Small intestine (tissue), 16 donors: Measurements from ENCODE around the gene ITSN1. TPM values are rescaled to one million over a fixed set of nuclear protein-coding genes. Genes with fewer than 3 reads are reported as not detected.
A peak's percentile ranks its signal among the peaks of the same experiment; 100 is the strongest.
"Not testable (repeated sequence)": the region's sequence is repeated elsewhere in the genome, so short reads cannot be mapped to it uniquely, and the experiment has no call there.

Experiments
- DNase-seq, 2 donors: peaks; one replicate each; pipeline versions ENCODE4 v3.0.0 to v3.0.0-alpha.2; 2013
- FAIRE-seq: peaks from 2 replicates; lab custom pipeline; 2012; peaks lifted over from hg19 to GRCh38; lab: Jason Lieb, UNC
- H3K27ac ChIP-seq, 3 donors: one replicate each; pipeline ENCODE4 v1.5.1; 2013; ENCODE audit warnings: low read length in 2 of 3, mild to moderate bottlenecking in 2 of 3, control low read depth in 1 of 3, inconsistent platforms in 1 of 3, low read depth in 1 of 3, moderate library complexity in 1 of 3
- H3K27me3 ChIP-seq, 3 donors: one replicate each; pipeline ENCODE4 v1.6.1; 2013; ENCODE audit warnings: low read length in 3 of 3, inconsistent platforms in 1 of 3; ENCODE audit not compliant: control insufficient read depth in 3 of 3, insufficient read depth in 3 of 3
- H3K36me3 ChIP-seq, 3 donors: one replicate each; pipeline ENCODE4 v1.6.1; 2013; ENCODE audit warnings: low read length in 3 of 3, inconsistent platforms in 1 of 3, low read depth in 1 of 3, mild to moderate bottlenecking in 1 of 3, moderate library complexity in 1 of 3; ENCODE audit not compliant: control insufficient read depth in 3 of 3, insufficient read depth in 2 of 3
- H3K4me1 ChIP-seq, 3 donors: one replicate each; pipeline ENCODE4 v1.6.1; 2013; ENCODE audit warnings: low read length in 2 of 3, inconsistent platforms in 1 of 3, low read depth in 1 of 3, mild to moderate bottlenecking in 1 of 3, moderate library complexity in 1 of 3; ENCODE audit not compliant: control insufficient read depth in 3 of 3, insufficient read depth in 2 of 3
- H3K4me3 ChIP-seq, 3 donors: one replicate each; pipeline ENCODE4 v1.5.1; 2013; ENCODE audit warnings: low read length in 3 of 3, control low read depth in 1 of 3, inconsistent platforms in 1 of 3, low read depth in 1 of 3, mild to moderate bottlenecking in 1 of 3, moderate library complexity in 1 of 3
- H3K9me3 ChIP-seq, 2 donors: one replicate each; pipeline ENCODE4 v1.6.1; 2013; ENCODE audit warnings: low read depth in 1 of 2, low read length in 1 of 2; ENCODE audit not compliant: control insufficient read depth in 2 of 2, insufficient read depth in 1 of 2
- WGBS, 3 donors: extraction: QIAGEN DNeasy Blood & Tissue Kit; methylation state at CpG; one replicate each; pipeline ENCODE4 v1.1.7; 2013; 5-methylcytosine and 5-hydroxymethylcytosine counted together
- long read RNA-seq, 10 donors: transcript quantifications; one replicate each; lab custom pipeline, GENCODE V29; 2026
- polyA plus RNA-seq, 4 donors: library from polyadenylated mRNA; stranded (reverse) in 3 of 4; unstranded in 1 of 4; fragments of 200-250 nt in 3 of 4; fragments of 120-200 nt in 1 of 4; gene quantifications; one replicate each; pipeline versions ENCODE4 v1.2.1 to v1.2.3, GENCODE V29; 2013
- donor health status: healthy with polysubstance abuse.
- donor health status: control.
- donor health status: control.
- donor health status: Bipolar disorder and iron deficiency.
- donor health status: healthy.

Gene ITSN1
- polyA plus RNA-seq: 10 to 100 TPM; 10.5 to 38.0 (median 21.1) TPM
- long read RNA-seq, donor 1, partial matches to known transcripts: 0 of 2 reads
- long read RNA-seq, donor 1, other reads (novel, unspliced or antisense): 0 of 2 reads
- long read RNA-seq, donor 2: 0 reads
- long read RNA-seq, donor 3, partial matches to known transcripts: 11 of 12 reads
- long read RNA-seq, donor 3, other reads (novel, unspliced or antisense): 0 of 12 reads
- long read RNA-seq, donor 4: 0 reads
- long read RNA-seq, donor 5, full-length matches to known transcripts: 1 of 1 reads
- long read RNA-seq, donor 5, partial matches to known transcripts: 0 of 1 reads
- long read RNA-seq, donor 5, other reads (novel, unspliced or antisense): 0 of 1 reads
- long read RNA-seq, donor 6: 0 reads
- long read RNA-seq, donor 7, partial matches to known transcripts: 4,102 of 4,232 reads
- long read RNA-seq, donor 7, other reads (novel, unspliced or antisense): 130 of 4,232 reads
- long read RNA-seq, donor 8: 0 reads
- long read RNA-seq, donor 9, partial matches to known transcripts: 0 of 1 reads
- long read RNA-seq, donor 9, other reads (novel, unspliced or antisense): 0 of 1 reads
- long read RNA-seq, donor 10, partial matches to known transcripts: 57 of 59 reads
- long read RNA-seq, donor 10, other reads (novel, unspliced or antisense): 0 of 59 reads

DNA sequence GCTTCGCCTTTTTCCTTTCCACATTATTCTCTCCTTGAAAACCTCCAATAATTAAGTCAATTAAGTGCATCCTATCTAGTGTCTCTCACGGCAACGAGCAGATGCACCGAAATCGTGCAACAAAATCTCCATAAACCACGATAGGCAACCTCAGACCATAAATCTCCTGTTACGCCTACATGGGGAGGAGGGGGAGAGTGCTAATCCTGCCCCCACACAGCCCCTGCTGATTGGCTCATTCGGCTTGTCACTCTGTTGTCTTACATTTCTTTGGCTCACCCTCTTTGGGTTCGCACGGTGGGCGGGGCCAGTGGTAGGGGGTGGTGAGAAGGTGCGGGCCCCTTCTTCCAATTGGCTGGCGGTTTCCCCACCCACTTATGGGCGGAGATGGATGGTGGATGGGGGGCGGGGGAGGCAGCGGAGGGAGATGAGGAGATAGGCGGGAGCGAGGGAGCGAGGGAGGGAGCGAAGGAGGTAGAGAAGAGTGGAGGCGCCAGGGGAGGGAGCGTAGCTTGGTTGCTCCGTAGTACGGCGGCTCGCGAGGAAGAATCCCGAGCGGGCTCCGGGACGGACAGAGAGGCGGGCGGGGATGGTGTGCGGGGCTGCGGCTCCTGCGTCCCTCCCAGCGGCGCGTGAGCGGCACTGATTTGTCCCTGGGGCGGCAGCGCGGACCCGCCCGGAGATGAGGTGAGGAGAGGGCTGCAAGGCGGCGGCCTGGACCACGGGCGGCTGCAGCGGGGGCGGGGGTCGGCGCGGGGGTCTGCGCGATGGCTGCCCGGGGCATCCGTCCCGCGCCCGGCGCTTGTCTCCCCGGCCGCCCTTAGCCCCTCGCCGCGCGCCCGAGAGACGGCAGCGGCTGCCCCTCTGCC is at the start of gene ITSN1:
Gene ITSN1, plus strand, starts transcription at position 475 of the 869 bp plus-strand sequence. CDS start 76,328 bp downstream, outside the sequence.
- Histone ChIP-seq H3K27me3 (no peaks in the 10 kb centered on the region), H3K9me3 (no peaks in the 10 kb centered on the region), H3K27ac (peak within 1 kb of the TSS; percentile 90 to 92 (median 91)), H3K4me3 (peak within 1 kb of the TSS; percentile 78 to 94 (median 87)), H3K36me3 (no peaks in the 10 kb centered on the region), H3K4me1 (peaks cover 0 to 16% (median 2%) of the 10 kb centered on the region in 3 donors)
- WGBS, 3 donors: 0 to 1% (median 1%) methylated on average over 40 to 71 of the region's 71 CpGs
- FAIRE-seq (peak; percentile 53), DNase-seq (peak; percentile 100)

DNA sequence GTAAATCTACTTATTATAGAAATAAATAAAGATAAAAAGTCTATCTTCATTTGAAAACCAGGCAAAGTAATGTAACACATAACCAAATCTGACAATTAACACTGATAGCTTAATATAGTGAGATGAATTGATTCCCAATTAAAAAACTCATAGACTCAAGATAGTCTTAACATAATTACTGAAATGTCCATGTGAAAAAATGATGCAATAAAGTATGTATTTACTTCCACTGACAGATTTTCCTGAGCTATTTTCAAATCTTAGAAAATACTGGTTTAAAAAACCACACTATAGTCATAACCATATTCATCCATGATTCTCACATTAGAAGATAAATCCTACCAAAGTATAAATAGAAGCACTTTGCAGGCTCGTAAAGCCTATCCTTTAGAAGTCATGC is 44.2 kb upstream of the ITSN1 start:
- FAIRE-seq: no peak
- no peak for DNase-seq
- H3K9me3 ChIP-seq: no peaks in the 10 kb centered on the region
- H3K4me1 ChIP-seq: peaks cover 0 to 1% (median 0%) of the 10 kb centered on the region in 3 donors
- no peak overlapping the region for H3K4me3 ChIP-seq
- no peak overlapping the region for H3K27ac ChIP-seq
- peaks cover 5 to 30% (median 6%) of the 10 kb centered on the region in 3 donors for H3K36me3 ChIP-seq
- H3K27me3 ChIP-seq: no peaks in the 10 kb centered on the region
- 77 to 93% (median 77%) methylated on average over 1 of the region's 1 CpG for WGBS, 3 donors

DNA sequence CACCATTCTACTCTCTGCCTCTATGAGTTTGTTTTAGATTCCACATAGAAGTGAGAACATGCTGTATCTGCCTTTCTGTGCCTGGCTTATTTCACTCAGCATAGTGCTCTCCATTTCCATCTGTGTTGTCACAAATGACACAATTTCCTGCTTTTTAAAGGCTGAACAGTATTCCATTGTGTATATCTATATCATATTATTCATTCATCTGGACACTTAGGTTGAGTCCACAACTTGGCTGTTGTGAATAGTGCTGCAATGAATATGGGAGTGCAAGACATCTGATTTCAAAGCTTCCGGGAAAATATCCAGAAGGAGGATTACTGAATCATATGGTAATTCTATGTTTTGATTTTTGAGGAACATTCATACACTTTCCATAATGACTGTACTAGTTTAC is 33.7 kb upstream of the ITSN1 start:
- FAIRE-seq: no peak
- H3K36me3 ChIP-seq: peaks cover 0 to 23% (median 6%) of the 10 kb centered on the region in 3 donors
- WGBS, 3 donors: 60 to 81% (median 81%) methylated on average over 1 of the region's 1 CpG

DNA sequence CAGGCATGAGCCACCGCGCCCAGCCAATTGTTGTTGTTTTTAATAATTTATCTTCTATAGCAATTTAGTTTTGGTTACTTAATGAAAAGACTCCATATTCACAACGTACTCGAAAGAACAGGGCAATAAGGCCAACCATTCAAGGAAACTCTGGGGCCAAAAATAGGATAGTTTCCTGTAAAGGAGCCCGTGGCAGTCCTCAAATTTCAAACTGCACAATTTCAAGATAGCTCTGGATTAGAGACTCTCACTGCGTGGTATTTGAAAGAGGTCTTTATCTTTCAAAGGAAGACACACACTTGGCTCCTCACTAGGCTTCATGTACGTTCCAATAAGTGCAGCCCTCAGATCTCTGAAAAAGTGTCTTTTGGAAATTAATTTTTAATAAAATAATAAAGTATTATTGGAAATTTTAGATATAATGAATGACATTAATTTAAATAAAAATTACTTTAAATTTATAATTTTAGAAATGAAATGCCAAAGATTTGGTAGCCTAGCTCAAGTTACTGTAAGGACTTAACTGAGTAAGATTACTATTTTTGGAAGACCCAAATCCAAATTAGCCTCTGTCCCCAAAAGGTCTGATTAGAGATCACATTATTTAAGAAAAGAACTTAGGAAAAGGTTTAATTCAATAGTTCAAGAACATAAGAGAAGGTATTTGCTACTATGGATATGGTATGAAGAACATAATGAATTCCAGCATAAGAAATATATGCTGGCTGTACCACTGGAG is 31.1 kb upstream of the ITSN1 start:
- H3K4me3 ChIP-seq: no peak overlapping the region
- H3K36me3 ChIP-seq: peaks cover 0 to 33% (median 6%) of the 10 kb centered on the region in 3 donors
- no peak overlapping the region for H3K27ac ChIP-seq
- DNase-seq (no peak), FAIRE-seq (no peak)
- H3K27me3 ChIP-seq: no peaks in the 10 kb centered on the region
- no peaks in the 10 kb centered on the region for H3K4me1 ChIP-seq
- H3K9me3 ChIP-seq: no peaks in the 10 kb centered on the region
- WGBS, 3 donors: 93 to 97% (median 95%) methylated on average over 7 of the region's 7 CpGs

More for the DNA sequence above, 33.7 kb upstream of the ITSN1 start:
- no peak for DNase-seq
- no peak overlapping the region for H3K4me3 ChIP-seq
- H3K27me3 ChIP-seq: no peaks in the 10 kb centered on the region
- H3K27ac ChIP-seq: no peak overlapping the region
- H3K9me3 ChIP-seq: no peaks in the 10 kb centered on the region
- H3K4me1 ChIP-seq: no peaks in the 10 kb centered on the region

DNA sequence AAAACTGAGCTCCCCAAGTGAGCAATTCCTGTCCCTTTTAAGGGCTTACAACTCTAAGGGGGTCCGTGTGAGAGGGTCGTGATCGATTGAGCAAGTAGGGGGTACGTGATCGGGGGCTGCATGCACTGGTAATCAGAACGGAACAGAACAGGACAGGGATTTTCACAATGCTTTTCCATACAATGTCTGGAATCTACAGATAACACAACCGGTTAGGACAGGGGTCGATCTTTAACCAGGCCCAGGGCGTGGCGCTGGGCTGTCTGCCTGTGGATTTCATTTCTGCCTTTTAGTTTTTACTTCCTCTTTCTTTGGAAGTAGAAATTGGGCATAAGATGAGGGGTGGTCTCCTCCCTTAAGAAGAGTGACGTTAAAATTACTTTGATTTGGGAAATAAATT is 24.7 kb upstream of the ITSN1 start:
- FAIRE-seq: not testable (repeated sequence)

DNA sequence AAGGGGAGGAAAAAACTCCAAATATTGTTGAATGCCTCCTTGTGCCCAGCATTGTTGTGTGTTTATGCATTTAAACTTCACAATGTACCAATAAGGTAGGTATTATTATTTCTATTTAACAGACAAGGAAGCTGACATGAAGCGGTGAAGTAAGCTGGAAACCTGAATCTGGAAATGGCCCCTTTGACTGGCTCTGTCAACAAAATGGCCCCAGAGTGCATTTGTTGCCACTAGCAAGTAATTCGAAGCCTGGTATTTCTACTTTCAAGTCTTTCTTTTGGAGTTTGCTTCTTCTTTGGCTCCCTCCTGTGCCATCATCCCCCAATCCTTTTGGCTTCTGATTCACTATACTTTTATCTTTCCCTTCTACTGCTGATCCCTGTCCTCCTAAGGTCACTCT is 23.9 kb upstream of the ITSN1 start:
- Histone ChIP-seq H3K36me3 (peaks cover 0 to 27% (median 1%) of the 10 kb centered on the region in 3 donors), H3K4me3 (no peak overlapping the region), H3K9me3 (no peaks in the 10 kb centered on the region), H3K27ac (no peak overlapping the region), H3K27me3 (no peaks in the 10 kb centered on the region), H3K4me1 (no peaks in the 10 kb centered on the region)
- no peak for DNase-seq
- 98 to 100% (median 98%) methylated on average over 2 of the region's 2 CpGs for WGBS, 3 donors
- no peak for FAIRE-seq

More for the DNA sequence above, 24.7 kb upstream of the ITSN1 start:
- not testable (repeated sequence) for H3K9me3 ChIP-seq, H3K4me1 ChIP-seq, H3K4me3 ChIP-seq, H3K27me3 ChIP-seq, H3K27ac ChIP-seq
- peaks cover 0 to 31% (median 4%) of the 10 kb centered on the region in 3 donors for H3K36me3 ChIP-seq
- WGBS, 3 donors: 79 to 89% (median 83%) methylated on average over 11 of the region's 11 CpGs
- peak in 1 of 2 donors; percentile 15 for DNase-seq

DNA sequence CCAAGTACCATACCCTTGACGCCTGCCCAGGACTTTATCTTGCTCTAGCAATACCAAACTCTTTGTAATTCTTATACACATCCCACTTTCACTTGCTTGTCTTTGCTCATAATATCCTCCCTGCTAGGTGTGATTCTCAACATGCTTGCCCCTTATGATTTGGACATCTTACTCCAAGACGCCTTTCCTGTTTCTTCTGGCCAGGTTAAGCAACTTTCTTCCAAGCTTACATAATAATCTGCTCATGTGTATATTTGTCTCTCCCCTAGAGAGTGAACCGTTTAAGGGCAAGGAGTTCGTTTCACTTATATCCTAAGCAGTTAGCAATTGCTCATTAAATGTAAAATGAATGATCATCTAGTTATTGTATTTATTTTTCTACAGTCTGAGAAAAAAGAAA is 22.6 kb upstream of the ITSN1 start:
- Histone ChIP-seq H3K9me3 (no peaks in the 10 kb centered on the region), H3K27ac (no peak overlapping the region), H3K27me3 (no peaks in the 10 kb centered on the region), H3K36me3 (peaks cover 0 to 21% (median 1%) of the 10 kb centered on the region in 3 donors), H3K4me1 (no peaks in the 10 kb centered on the region), H3K4me3 (no peak overlapping the region)
- WGBS, 3 donors: 94 to 96% (median 94%) methylated on average over 4 of the region's 4 CpGs
- DNase-seq: no peak
- FAIRE-seq: no peak
